ENCODE data around the gene WDFY4.

DNA sequence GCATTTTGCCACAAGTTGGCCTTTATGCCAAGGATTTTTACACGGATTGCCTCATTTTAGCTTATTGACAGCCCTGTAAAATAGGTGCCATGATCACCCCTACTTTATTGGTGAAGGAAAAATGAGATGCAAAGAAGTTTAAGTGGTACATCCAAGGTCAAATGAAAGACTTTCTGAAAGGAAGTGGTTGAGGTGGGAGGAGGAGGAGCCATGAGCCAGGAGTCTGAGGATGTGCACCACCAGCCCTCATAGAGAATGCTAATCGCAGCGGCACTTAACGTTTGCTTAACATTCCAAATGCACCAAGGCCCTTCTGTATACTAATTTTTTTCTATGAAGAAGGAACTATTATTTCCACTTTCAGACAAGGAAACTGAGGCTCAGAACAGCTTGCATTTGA lies 286.0 kb downstream of the WDFY4 start:
- TF ChIP-seq, protein P1, sequence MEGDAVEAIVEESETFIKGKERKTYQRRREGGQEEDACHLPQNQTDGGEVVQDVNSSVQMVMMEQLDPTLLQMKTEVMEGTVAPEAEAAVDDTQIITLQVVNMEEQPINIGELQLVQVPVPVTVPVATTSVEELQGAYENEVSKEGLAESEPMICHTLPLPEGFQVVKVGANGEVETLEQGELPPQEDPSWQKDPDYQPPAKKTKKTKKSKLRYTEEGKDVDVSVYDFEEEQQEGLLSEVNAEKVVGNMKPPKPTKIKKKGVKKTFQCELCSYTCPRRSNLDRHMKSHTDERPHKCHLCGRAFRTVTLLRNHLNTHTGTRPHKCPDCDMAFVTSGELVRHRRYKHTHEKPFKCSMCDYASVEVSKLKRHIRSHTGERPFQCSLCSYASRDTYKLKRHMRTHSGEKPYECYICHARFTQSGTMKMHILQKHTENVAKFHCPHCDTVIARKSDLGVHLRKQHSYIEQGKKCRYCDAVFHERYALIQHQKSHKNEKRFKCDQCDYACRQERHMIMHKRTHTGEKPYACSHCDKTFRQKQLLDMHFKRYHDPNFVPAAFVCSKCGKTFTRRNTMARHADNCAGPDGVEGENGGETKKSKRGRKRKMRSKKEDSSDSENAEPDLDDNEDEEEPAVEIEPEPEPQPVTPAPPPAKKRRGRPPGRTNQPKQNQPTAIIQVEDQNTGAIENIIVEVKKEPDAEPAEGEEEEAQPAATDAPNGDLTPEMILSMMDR (IDR thresholded peaks at IDR 0.05), result no peak
- TF ChIP-seq POLR2A (IDR thresholded peaks at IDR 0.05), result no peak
